OCI-LY7 (cell line): Measurements from ENCODE around the gene UBL4A. TPM values are rescaled to one million over a fixed set of nuclear protein-coding genes. Genes with fewer than 3 reads are reported as not detected.
"Not testable (repeated sequence)": the region's sequence is repeated elsewhere in the genome, so short reads cannot be mapped to it uniquely, and the experiment has no call there.

Experiments
- BruUV-seq: library from RNA; stranded (reverse); fragments of 400-500 nt; replicated peaks from 2 replicates; lab custom pipeline; 2021; lab: Mats Ljungman, UMichigan
- CTCF ChIA-PET: fragments of 300-600 bp; sonication (Branson Sonifier 250); formaldehyde crosslinking; loops from one replicate; lab custom pipeline; 2022; ENCODE audit warnings: antibody characterized with exemption; ENCODE audit not compliant: unreplicated experiment; lab: Charles Lee
- POLR2A ChIA-PET: fragments of 300-600 bp; sonication (Branson Sonifier 250); formaldehyde crosslinking; loops from one replicate; lab custom pipeline; 2022; ENCODE audit warnings: antibody characterized with exemption; lab: Charles Lee
- DNase-seq: peaks from one replicate; pipeline ENCODE4 v3.0.0-alpha.2; 2015; ENCODE audit warnings: low spot score
- H2AFZ ChIP-seq: fragments of 200-600 bp; sonication (generic), shearing (Covaris generic); 2 replicates; pipeline ENCODE4 v1.6.1; 2014; ENCODE audit warnings: mild to moderate bottlenecking, antibody characterized with exemption, low read length, moderate library complexity
- H3K27ac ChIP-seq: fragments of 200-600 bp; sonication (generic); 2 replicates; pipeline ENCODE4 v1.5.1; 2014; ENCODE audit warnings: mixed run types, low read depth, mild to moderate bottlenecking, moderate library complexity, low read length, inconsistent platforms; ENCODE audit not compliant: poor library complexity, severe bottlenecking
- H3K36me3 ChIP-seq: fragments of 200-600 bp; sonication (generic); 2 replicates; pipeline ENCODE4 v1.6.1; 2014; ENCODE audit warnings: mild to moderate bottlenecking, antibody characterized with exemption, low read length, moderate library complexity, mixed read lengths; ENCODE audit not compliant: insufficient read depth
- H3K4me1 ChIP-seq: fragments of 200-600 bp; sonication (generic); 2 replicates; pipeline ENCODE4 v1.5.1; 2014; ENCODE audit warnings: mild to moderate bottlenecking, low read length; ENCODE audit not compliant: insufficient read depth, poor library complexity, severe bottlenecking
- H3K4me2 ChIP-seq: fragments of 200-600 bp; sonication (generic); 2 replicates; pipeline ENCODE4 v1.6.1; 2014; ENCODE audit warnings: mild to moderate bottlenecking, low read length
- H3K4me3 ChIP-seq: fragments of 200-600 bp; sonication (generic); 2 replicates; pipeline ENCODE4 v1.5.1; 2014; ENCODE audit warnings: mild to moderate bottlenecking, low read depth, low read length; ENCODE audit not compliant: poor library complexity, severe bottlenecking
- H3K79me2 ChIP-seq: fragments of 200-600 bp; sonication (generic); 2 replicates; pipeline ENCODE4 v1.6.1; 2016; ENCODE audit warnings: low read depth, mild to moderate bottlenecking, low read length, moderate library complexity, mixed read lengths; ENCODE audit not compliant: insufficient read depth
- H3K9me2 ChIP-seq: fragments of 200-600 bp; sonication (generic); 2 replicates; pipeline ENCODE4 v1.6.1; 2016; ENCODE audit warnings: mild to moderate bottlenecking, low read length, mixed read lengths; ENCODE audit not compliant: insufficient read depth
- H3K9me3 ChIP-seq: fragments of 200-600 bp; sonication (generic); 2 replicates; pipeline ENCODE4 v1.6.1; 2014; ENCODE audit warnings: mild to moderate bottlenecking, mixed run types, low read length, mixed read lengths
- H4K20me1 ChIP-seq: fragments of 200-600 bp; sonication (generic); 2 replicates; pipeline ENCODE4 v1.6.1; 2014; ENCODE audit warnings: mild to moderate bottlenecking, antibody characterized with exemption, low read length, moderate library complexity, mixed read lengths; ENCODE audit not compliant: insufficient read depth
- CTCF ChIP-seq: fragments of 200-600 bp; sonication (generic); conservative IDR thresholded peaks from 2 replicates; pipeline ENCODE4 v1.5.1; 2014; ENCODE audit warnings: mild to moderate bottlenecking, antibody characterized with exemption, low read length, moderate library complexity, mixed read lengths
- EZH2phosphoT487 ChIP-seq: fragments of 200-600 bp; sonication (generic); IDR thresholded peaks from 2 replicates; pipeline ENCODE4 v1.6.1; 2018; ENCODE audit warnings: low read depth, borderline replicate concordance, mild to moderate bottlenecking, mixed run types, antibody characterized with exemption, low read length, moderate library complexity, mixed read lengths
- intact Hi-C: fragments of 100-400 bp; cut with micrococcal nuclease; formaldehyde crosslinking; loops from one replicate; pipeline ENCODE4 v1.10.0; 2022; ENCODE audit not compliant: unreplicated experiment
- total RNA-seq, 2 experiments: library from RNA; depleted of rRNA in 1 of 2; stranded (reverse); fragments of >200 nt in 1 of 2; shearing (Covaris generic) in 1 of 2; gene quantifications; 2 replicates each; pipeline ENCODE4 v1.2.3, GENCODE V29; 2014 to 2022

The UBL4A gene
- total RNA-seq, 2 experiments from 2014 or later = 49.7 to 89.9 TPM

GRCh38 chrX:154505734-154506133 is 19.3 kb upstream of the UBL4A start:
- no TSS peak for BruUV-seq
- intact Hi-C loops = no loop called here
- Histone ChIP-seq H4K20me1 (no peaks in the 10 kb centered on the region), H3K4me2 (no peak overlapping the region), H3K36me3 (peaks cover 9% of the 10 kb centered on the region), H3K79me2 (no peaks in the 10 kb centered on the region), H3K27ac (no peak overlapping the region), H3K4me1 (no peaks in the 10 kb centered on the region), H2AFZ (no peak overlapping the region), H3K9me2 (no peaks in the 10 kb centered on the region), H3K4me3 (no peak overlapping the region), H3K9me3 (no peaks in the 10 kb centered on the region)
- TF ChIP-seq CTCF (no peak), EZH2phosphoT487 (no peak)
- CTCF ChIA-PET = no interaction called here
- no peak for DNase-seq
- POLR2A ChIA-PET = no interaction called here

- Histone ChIP-seq H3K79me2 (no peaks in the 10 kb centered on the region), H3K4me1 (no peaks in the 10 kb centered on the region), H4K20me1 (no peaks in the 10 kb centered on the region), H3K9me2 (no peaks in the 10 kb centered on the region), H3K27ac (no peak overlapping the region), H3K4me2 (no peak overlapping the region), H3K36me3 (no peaks in the 10 kb centered on the region), H2AFZ (no peak overlapping the region), H3K4me3 (no peak overlapping the region), H3K9me3 (no peaks in the 10 kb centered on the region)
- CTCF ChIA-PET = no interaction called here
- no peak for DNase-seq
- intact Hi-C loops = no loop called here
- no TSS peak for BruUV-seq
- TF ChIP-seq CTCF (no peak), EZH2phosphoT487 (no peak)
- POLR2A ChIA-PET = interaction anchor here (0.9 kb wide), 1 partner anchor 12 kb away, joined by 4 read pairs; the partner anchor contains the start of gene SLC10A3
These were observed 16.6 kb upstream of the UBL4A start for GRCh38 chrX:154502989-154503388.

- no peak overlapping the region for H2AFZ ChIP-seq
- TF ChIP-seq CTCF = no peak
- TF ChIP-seq EZH2phosphoT487 = no peak
- no peak for DNase-seq
- BruUV-seq = no TSS peak
- H3K36me3 ChIP-seq = no peaks in the 10 kb centered on the region
- H3K9me2 ChIP-seq = no peaks in the 10 kb centered on the region
- intact Hi-C loops = no loop called here
- no peaks in the 10 kb centered on the region for H3K9me3 ChIP-seq
- no peak overlapping the region for H3K4me2 ChIP-seq
- ChIA-PET CTCF (no interaction called here), POLR2A (interaction anchor here (0.7 to 0.9 kb wide), 3 partner anchors 11 to 75 kb away, joined by 4 to 8 read pairs (median 4); partner anchors contain the start of gene SLC10A3)
- H3K4me3 ChIP-seq = no peak overlapping the region
- no peaks in the 10 kb centered on the region for H3K79me2 ChIP-seq
- no peak overlapping the region for H3K27ac ChIP-seq
- no peaks in the 10 kb centered on the region for H3K4me1 ChIP-seq
- H4K20me1 ChIP-seq = no peaks in the 10 kb centered on the region
These were observed 15.7 kb upstream of the UBL4A start for GRCh38 chrX:154502098-154502497.

GRCh38 chrX:154501423-154501822 is 15.0 kb upstream of the UBL4A start:
- H3K27ac ChIP-seq, H3K36me3 ChIP-seq, BruUV-seq, DNase-seq, H3K4me3 ChIP-seq, H2AFZ ChIP-seq, H3K4me2 ChIP-seq, H3K9me3 ChIP-seq, H3K4me1 ChIP-seq, H4K20me1 ChIP-seq, intact Hi-C loops, H3K79me2 ChIP-seq, CTCF ChIA-PET, H3K9me2 ChIP-seq: not testable (repeated sequence)
- POLR2A ChIA-PET = interaction anchor here (0.7 kb wide), 3 partner anchors 25 to 557 kb away, joined by 3 to 4 read pairs (median 4); partner anchors contain the start of gene RENBP
